Endothelial cell of umbilical vein (primary cell): ENCODE measurements around the gene FADS2. TPM values are rescaled to one million over a fixed set of nuclear protein-coding genes. Genes with fewer than 3 reads are reported as not detected.

Source experiments
- BruUV-seq: library from RNA; stranded (reverse); fragments of 400-500 nt; replicated peaks from 2 replicates; lab custom pipeline; 2021; lab: Mats Ljungman, UMichigan
- CTCF ChIA-PET: fragments of 300-600, 350-600 bp; sonication (Branson Sonifier 250); formaldehyde crosslinking; loops from one replicate; lab custom pipeline; 2021; ENCODE audit warnings: antibody characterized with exemption, inconsistent platforms; lab: Charles Lee
- POLR2A ChIA-PET: fragments of 300-600, 350-600 bp; sonication (Branson Sonifier 250); formaldehyde crosslinking; loops from one replicate; lab custom pipeline; 2021; ENCODE audit warnings: antibody characterized with exemption, inconsistent platforms; lab: Charles Lee
- DNase-seq: peaks from one replicate; pipeline ENCODE4 v3.0.0-alpha.2; 2011; ENCODE audit warnings: low read depth, low spot score
- FAIRE-seq: peaks from 2 replicates; lab custom pipeline; 2011; peaks lifted over from hg19 to GRCh38; lab: Jason Lieb, UNC
- H2AFZ ChIP-seq: 2 replicates; pipeline ENCODE4 v1.6.0; 2012; ENCODE audit warnings: low read depth, low read length, control low read depth, inconsistent platforms
- H3K27ac ChIP-seq: 2 replicates; pipeline ENCODE4 v1.5.1; 2011; ENCODE audit warnings: low read depth, mild to moderate bottlenecking, control low read depth, low read length, moderate library complexity; ENCODE audit not compliant: insufficient read depth
- H3K27me3 ChIP-seq, 2 experiments: 2 replicates each; pipeline versions ENCODE4 v1.6.0 to v1.6.1; 2011; ENCODE audit warnings: low read length in 2 of 2, mixed read lengths in 1 of 2; ENCODE audit not compliant: control insufficient read depth in 2 of 2, insufficient read depth in 2 of 2
- H3K36me3 ChIP-seq, 2 experiments: 2 replicates in 1 of 2; 3 replicates in 1 of 2; pipeline ENCODE4 v1.5.1; 2011; ENCODE audit warnings: low read length in 2 of 2, mild to moderate bottlenecking in 1 of 2, moderate library complexity in 1 of 2; ENCODE audit not compliant: control insufficient read depth in 2 of 2, insufficient read depth in 2 of 2; ENCODE audit errors: extremely low read depth in 1 of 2
- H3K4me1 ChIP-seq: 3 replicates; pipeline ENCODE4 v1.5.1; 2011; ENCODE audit warnings: mild to moderate bottlenecking, low read length; ENCODE audit not compliant: control insufficient read depth, insufficient read depth; ENCODE audit errors: extremely low read depth
- H3K4me2 ChIP-seq: 2 replicates; pipeline ENCODE4 v1.6.1; 2011; ENCODE audit warnings: low read length, control low read depth, mixed read lengths; ENCODE audit not compliant: insufficient read depth
- H3K4me3 ChIP-seq, 3 experiments: fragments of 200-600 bp in 1 of 3; sonication (generic), shearing (Covaris generic) in 1 of 3; replicated peaks in 1 of 3; 2 replicates each; pipeline ENCODE4 v1.5.1; 2011 to 2016; ENCODE audit warnings: control low read depth in 3 of 3, low read length in 3 of 3, mild to moderate bottlenecking in 2 of 3, inconsistent platforms in 1 of 3, low read depth in 1 of 3, moderate library complexity in 1 of 3; ENCODE audit not compliant: insufficient read depth in 1 of 3
- H3K79me2 ChIP-seq: 2 replicates; pipeline ENCODE4 v1.6.0; 2012; ENCODE audit warnings: low read length, inconsistent platforms; ENCODE audit not compliant: control insufficient read depth, insufficient read depth
- H3K9ac ChIP-seq: replicated peaks from 2 replicates; pipeline ENCODE3; 2011; ENCODE audit warnings: low read length, control low read depth; ENCODE audit not compliant: insufficient read depth; ENCODE audit errors: extremely low read depth
- H3K9me1 ChIP-seq: replicated peaks from 3 replicates; pipeline ENCODE4 v1.6.0; 2011; ENCODE audit warnings: mild to moderate bottlenecking, low read length; ENCODE audit not compliant: control insufficient read depth, insufficient read depth; ENCODE audit errors: extremely low read depth
- H3K9me3 ChIP-seq: replicated peaks from 2 replicates; pipeline ENCODE4 v1.5.1; 2012; ENCODE audit warnings: low read length, inconsistent platforms; ENCODE audit not compliant: control insufficient read depth, insufficient read depth
- H4K20me1 ChIP-seq: replicated peaks from 2 replicates; pipeline ENCODE3; 2011; ENCODE audit warnings: mild to moderate bottlenecking, low read length; ENCODE audit not compliant: control insufficient read depth, insufficient read depth; ENCODE audit errors: extremely low read depth
- EZH2 ChIP-seq: IDR thresholded peaks from 2 replicates; pipeline ENCODE4 v1.6.1; 2012; ENCODE audit warnings: borderline replicate concordance, low read depth, mild to moderate bottlenecking, moderate library complexity, low read length, inconsistent platforms; ENCODE audit not compliant: severe bottlenecking
- FOS ChIP-seq: IDR thresholded peaks from 2 replicates; pipeline ENCODE4 v1.6.1; 2011; ENCODE audit warnings: mild to moderate bottlenecking, low read length, moderate library complexity, borderline replicate concordance; ENCODE audit not compliant: insufficient read depth
- GATA2 ChIP-seq: IDR thresholded peaks from 2 replicates; pipeline ENCODE4 v1.7.0; 2011; ENCODE audit warnings: low read depth, mild to moderate bottlenecking, moderate library complexity, mixed read lengths, low read length; ENCODE audit not compliant: insufficient read length, insufficient read depth
- JUN ChIP-seq: IDR thresholded peaks from 2 replicates; pipeline ENCODE4 v1.6.1; 2011; ENCODE audit warnings: borderline replicate concordance, low read depth; ENCODE audit not compliant: insufficient read length, insufficient read depth
- MYC ChIP-seq: IDR thresholded peaks from one replicate; pipeline ENCODE4 v1.6.1; 2011; ENCODE audit warnings: mild to moderate bottlenecking, low read depth, low read length
- POLR2A ChIP-seq: IDR thresholded peaks from 2 replicates; pipeline ENCODE4 v1.6.1; 2012; ENCODE audit warnings: low read depth, mild to moderate bottlenecking, control low read depth, low read length
- POLR2AphosphoS5 ChIP-seq: IDR thresholded peaks from 2 replicates; pipeline ENCODE4 v1.6.1; 2012; ENCODE audit warnings: low read depth, mild to moderate bottlenecking, control low read depth, low read length, moderate library complexity; ENCODE audit not compliant: insufficient read depth
- dilution Hi-C: fragments of 300-500 bp; cut with MboI; formaldehyde crosslinking; loops from one replicate; pipeline ENCODE4 v1.15.0; 2019; ENCODE audit warnings: low sequenced_read_pairs; ENCODE audit not compliant: extremely low pct_ligation_motif_present
- intact Hi-C: fragments of 100-400 bp; cut with micrococcal nuclease; formaldehyde crosslinking; loops from one replicate; pipeline ENCODE4 v1.10.0; 2022
- polyA plus RNA-seq, 4 experiments: library from polyadenylated mRNA; depleted of rRNA in 3 of 4; stranded (reverse) in 3 of 4; unstranded in 1 of 4; fragments of >200 nt; gene quantifications; 2 replicates each; pipeline versions ENCODE4 v1.2.1 to v1.2.3, GENCODE V29; 2011 to 2012; ENCODE audit warnings: missing spikeins in 1 of 4
- total RNA-seq: library from RNA; stranded (reverse); gene quantifications from 2 replicates; pipeline ENCODE4 v1.2.3, GENCODE V29; 2021
- TF ChIP-seq, protein P1 (sequence below): IDR thresholded peaks from 2 replicates; pipeline ENCODE4 v1.6.1; 2011; ENCODE audit not compliant: insufficient read depth, insufficient read length
- TF ChIP-seq, protein P2 (sequence below), 2 donors: IDR thresholded peaks; 1 replicate in 1 of 2; 2 replicates in 1 of 2; pipeline ENCODE4 v1.5.1; 2011; ENCODE audit warnings: low read length in 2 of 2, mild to moderate bottlenecking in 2 of 2, moderate library complexity in 2 of 2, control low read depth in 1 of 2, inconsistent platforms in 1 of 2, low read depth in 1 of 2; ENCODE audit not compliant: insufficient read depth in 1 of 2; ENCODE audit errors: extremely low read depth in 1 of 2

Gene FADS2
- total and polyA plus RNA-seq, 2 donors (not counting 3 experiments of a cell fraction or from before 2014, with no cell fraction given): 668 to 898 TPM

DNA sequence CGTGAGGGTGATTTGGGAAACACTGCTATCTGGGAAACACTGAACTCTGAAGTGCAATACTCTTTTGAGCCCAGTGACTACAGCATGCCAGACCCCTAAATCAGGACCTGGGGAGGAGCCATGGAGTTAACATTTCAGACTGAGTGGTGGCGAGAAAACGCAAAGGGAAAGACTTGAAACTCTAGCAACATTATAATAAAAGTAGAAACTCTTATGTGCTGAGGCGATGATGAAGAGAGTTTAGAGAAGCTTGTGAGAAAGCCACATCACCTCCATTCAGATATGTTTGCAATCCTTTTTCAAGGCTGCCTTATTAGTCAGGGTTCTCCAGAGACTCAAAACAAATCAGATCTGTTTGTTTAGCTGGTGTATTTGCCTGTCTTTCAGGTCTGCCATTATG lies 33.5 kb upstream of the FADS2 start:
- H3K36me3 ChIP-seq: peaks cover 0 to 11% of the 10 kb centered on the region in 2 experiments
- dilution Hi-C loops: no loop called here

GRCh38 chr11:61795459-61795858 lies 32.6 kb upstream of the FADS2 start:
- H3K9me1 ChIP-seq: no peaks in the 10 kb centered on the region
- ChIA-PET CTCF (interaction anchor here (0.8 to 4.4 kb wide), 5 partner anchors 40 to 313 kb away, joined by 3 to 112 read pairs (median 59); no protein-coding TSS in a partner anchor), POLR2A (no interaction called here)
- no peak overlapping the region for H3K4me3 ChIP-seq
- DNase-seq (no peak), FAIRE-seq (no peak)
- H4K20me1 ChIP-seq: no peaks in the 10 kb centered on the region
- H3K4me1 ChIP-seq: peaks cover 25% of the 10 kb centered on the region
- TF ChIP-seq EZH2: no peak
- no peak for TF ChIP-seq POLR2AphosphoS5
- no peak for TF ChIP-seq MYC
- TF ChIP-seq GATA2: no peak
- TF ChIP-seq, protein P1, sequence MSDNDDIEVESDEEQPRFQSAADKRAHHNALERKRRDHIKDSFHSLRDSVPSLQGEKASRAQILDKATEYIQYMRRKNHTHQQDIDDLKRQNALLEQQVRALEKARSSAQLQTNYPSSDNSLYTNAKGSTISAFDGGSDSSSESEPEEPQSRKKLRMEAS: no peak
- TF ChIP-seq JUN: no peak
- TF ChIP-seq POLR2A: no peak
- TF ChIP-seq, protein P2, sequence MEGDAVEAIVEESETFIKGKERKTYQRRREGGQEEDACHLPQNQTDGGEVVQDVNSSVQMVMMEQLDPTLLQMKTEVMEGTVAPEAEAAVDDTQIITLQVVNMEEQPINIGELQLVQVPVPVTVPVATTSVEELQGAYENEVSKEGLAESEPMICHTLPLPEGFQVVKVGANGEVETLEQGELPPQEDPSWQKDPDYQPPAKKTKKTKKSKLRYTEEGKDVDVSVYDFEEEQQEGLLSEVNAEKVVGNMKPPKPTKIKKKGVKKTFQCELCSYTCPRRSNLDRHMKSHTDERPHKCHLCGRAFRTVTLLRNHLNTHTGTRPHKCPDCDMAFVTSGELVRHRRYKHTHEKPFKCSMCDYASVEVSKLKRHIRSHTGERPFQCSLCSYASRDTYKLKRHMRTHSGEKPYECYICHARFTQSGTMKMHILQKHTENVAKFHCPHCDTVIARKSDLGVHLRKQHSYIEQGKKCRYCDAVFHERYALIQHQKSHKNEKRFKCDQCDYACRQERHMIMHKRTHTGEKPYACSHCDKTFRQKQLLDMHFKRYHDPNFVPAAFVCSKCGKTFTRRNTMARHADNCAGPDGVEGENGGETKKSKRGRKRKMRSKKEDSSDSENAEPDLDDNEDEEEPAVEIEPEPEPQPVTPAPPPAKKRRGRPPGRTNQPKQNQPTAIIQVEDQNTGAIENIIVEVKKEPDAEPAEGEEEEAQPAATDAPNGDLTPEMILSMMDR (IDR thresholded peaks at IDR 0.05; ENCODE audit: extremely low read depth in 1 of 2, insufficient read depth in 1 of 2, low read depth in 1 of 2, low read length in 2 of 2): no peak
- no peak for TF ChIP-seq FOS
- H3K9ac ChIP-seq: no peak overlapping the region
- H3K27ac ChIP-seq: no peak overlapping the region
- H3K36me3 ChIP-seq: peaks cover 3 to 6% of the 10 kb centered on the region in 2 experiments
- H2AFZ ChIP-seq: no peak overlapping the region
- peaks cover 61% of the 10 kb centered on the region for H3K79me2 ChIP-seq
- no peaks in the 10 kb centered on the region for H3K27me3 ChIP-seq
- H3K9me3 ChIP-seq: no peaks in the 10 kb centered on the region
- no peak overlapping the region for H3K4me2 ChIP-seq
- dilution Hi-C loops (no loop called here), intact Hi-C loops (no loop called here)
- no TSS peak for BruUV-seq

More for the DNA sequence above, 33.5 kb upstream of the FADS2 start:
- Histone ChIP-seq H3K9ac (no peak overlapping the region), H3K27ac (no peak overlapping the region), H4K20me1 (no peaks in the 10 kb centered on the region), H3K27me3 (no peaks in the 10 kb centered on the region), H3K9me3 (no peaks in the 10 kb centered on the region), H3K4me3 (no peak overlapping the region), H3K4me2 (peak overlapping the region; percentile 5), H3K9me1 (no peaks in the 10 kb centered on the region), H2AFZ (no peak overlapping the region), H3K4me1 (peaks cover 25% of the 10 kb centered on the region), H3K79me2 (peaks cover 62% of the 10 kb centered on the region)
- DNase-seq (no peak), FAIRE-seq (no peak)
- BruUV-seq: no TSS peak
- CTCF ChIA-PET: no interaction called here
- POLR2A ChIA-PET: no interaction called here
- TF ChIP-seq, protein P2 (IDR thresholded peaks at IDR 0.05; ENCODE audit: extremely low read depth in 1 of 2, insufficient read depth in 1 of 2, low read depth in 1 of 2, low read length in 2 of 2): no peak
- TF ChIP-seq POLR2A (no peak), FOS (no peak), MYC (no peak)
- intact Hi-C loops: loop anchor here (5.0 kb wide), 1 partner anchor 328 kb away; the partner anchor contains the start of gene INCENP
